Neural progenitor cell (in vitro differentiated cells): ENCODE results near the gene TSPEAR. TPM values are rescaled to one million over a fixed set of nuclear protein-coding genes. Genes with fewer than 3 reads are reported as not detected.

Source experiments
- DNase-seq: peaks from one replicate; pipeline ENCODE4 v3.0.0-alpha.2; 2016; ENCODE audit warnings: low spot score
- H2AFZ ChIP-seq: fragments of 200-600 bp; sonication (generic); replicated peaks from 2 replicates; pipeline ENCODE4 v1.6.1; 2016; ENCODE audit warnings: antibody characterized with exemption
- H3F3A ChIP-seq: fragments of 200-600 bp; sonication (generic); 2 replicates; pipeline ENCODE4 v1.6.1; 2016; ENCODE audit warnings: antibody characterized with exemption, low read depth
- H3K27ac ChIP-seq: fragments of 200-600 bp; sonication (generic); 2 replicates; pipeline ENCODE4 v1.5.1; 2016; ENCODE audit warnings: mild to moderate bottlenecking
- H3K27me3 ChIP-seq: fragments of 200-600 bp; sonication (generic); 2 replicates; pipeline ENCODE4 v1.6.1; 2016; ENCODE audit warnings: mild to moderate bottlenecking, moderate library complexity
- H3K36me3 ChIP-seq: fragments of 200-600 bp; sonication (generic); 2 replicates; pipeline ENCODE4 v1.5.1; 2016
- H3K4me1 ChIP-seq: fragments of 200-600 bp; sonication (generic); 2 replicates; pipeline ENCODE4 v1.6.1; 2016; ENCODE audit warnings: mixed run types
- H3K4me2 ChIP-seq: fragments of 200-600 bp; sonication (generic); 2 replicates; pipeline ENCODE4 v1.6.1; 2016
- H3K4me3 ChIP-seq: fragments of 200-600 bp; sonication (generic); 2 replicates; pipeline ENCODE4 v1.5.1; 2016
- H3K79me2 ChIP-seq: fragments of 200-600 bp; sonication (generic); 2 replicates; pipeline ENCODE4 v1.6.1; 2016; ENCODE audit warnings: low read depth
- H3K9ac ChIP-seq: fragments of 200-600 bp; sonication (generic); 2 replicates; pipeline ENCODE4 v1.6.1; 2016
- H3K9me3 ChIP-seq: fragments of 200-600 bp; sonication (generic); 2 replicates; pipeline ENCODE4 v1.5.1; 2016; ENCODE audit warnings: low read depth
- H4K20me1 ChIP-seq: fragments of 200-600 bp; sonication (generic); 2 replicates; pipeline ENCODE4 v1.6.1; 2016; ENCODE audit warnings: low read depth
- H3K27ac Mint-ChIP-seq: 3 replicates; pipeline ENCODE4 v1.8.0; 2021; ENCODE audit warnings: mixed read lengths
- H3K27me3 Mint-ChIP-seq: 2 replicates; pipeline ENCODE4 v1.8.0; 2022; ENCODE audit warnings: low read depth, mild to moderate bottlenecking, inconsistent platforms, moderate library complexity, mixed read lengths; ENCODE audit not compliant: insufficient read depth
- H3K36me3 Mint-ChIP-seq: 3 replicates; pipeline ENCODE4 v1.8.0; 2021; ENCODE audit warnings: mixed read lengths
- H3K4me1 Mint-ChIP-seq: 3 replicates; pipeline ENCODE4 v1.8.0; 2021; ENCODE audit warnings: mixed read lengths
- H3K4me3 Mint-ChIP-seq: 3 replicates; pipeline ENCODE4 v1.8.0; 2021; ENCODE audit warnings: mild to moderate bottlenecking, moderate library complexity, mixed read lengths
- H3K9me3 Mint-ChIP-seq: 3 replicates; pipeline ENCODE4 v1.8.0; 2020; ENCODE audit warnings: mixed read lengths
- CTCF ChIP-seq: fragments of 200-600 bp; sonication (generic); IDR thresholded peaks from 2 replicates; pipeline ENCODE4 v1.5.1; 2017; ENCODE audit warnings: antibody characterized with exemption, mild to moderate bottlenecking
- EZH2 ChIP-seq: fragments of 200-600 bp; sonication (generic); IDR thresholded peaks from 2 replicates; pipeline ENCODE4 v1.6.1; 2017; ENCODE audit warnings: antibody characterized with exemption, mild to moderate bottlenecking, moderate library complexity
- EZH2phosphoT487 ChIP-seq: fragments of 200-600 bp; sonication (generic); IDR thresholded peaks from 2 replicates; pipeline ENCODE4 v1.6.1; 2017; ENCODE audit warnings: antibody characterized with exemption
- total RNA-seq: library from RNA; depleted of rRNA; stranded (reverse); fragments of >200 nt; gene quantifications from 2 replicates; pipeline ENCODE4 v1.2.3, GENCODE V29; 2015; ENCODE audit warnings: low replicate concordance

Gene TSPEAR
- total RNA-seq, 1 donor from 2014 or later = not detected

- Histone ChIP-seq H3K4me1 (no peaks in the 10 kb centered on the region), H3K27ac (no peak overlapping the region), H3K4me3 (no peak overlapping the region), H3K27me3 (no peaks in the 10 kb centered on the region), H2AFZ (no peak overlapping the region), H3K9me3 (no peaks in the 10 kb centered on the region), H3K9ac (no peak overlapping the region), H3K4me2 (no peak overlapping the region), H3K36me3 (no peaks in the 10 kb centered on the region), H3K79me2 (no peaks in the 10 kb centered on the region), H4K20me1 (no peaks in the 10 kb centered on the region), H3F3A (no peaks in the 10 kb centered on the region)
- Mint-ChIP-seq H3K36me3 (no peaks in the 10 kb centered on the region), H3K9me3 (peaks cover 3% of the 10 kb centered on the region), H3K27ac (no peak overlapping the region), H3K27me3 (peaks cover 7% of the 10 kb centered on the region), H3K4me1 (no peaks in the 10 kb centered on the region), H3K4me3 (no peak overlapping the region)
- DNase-seq = no peak
- TF ChIP-seq EZH2 (no peak), CTCF (no peak), EZH2phosphoT487 (no peak)
Measured at GRCh38 chr21:44475266-44475845, 236.0 kb downstream of the TSPEAR start.

- H3K4me3 ChIP-seq = no peak overlapping the region
- no peak for DNase-seq
- H3K36me3 Mint-ChIP-seq = no peaks in the 10 kb centered on the region
- H3K9me3 Mint-ChIP-seq = peaks cover 2% of the 10 kb centered on the region
- H4K20me1 ChIP-seq = no peaks in the 10 kb centered on the region
- H3K27me3 ChIP-seq = no peaks in the 10 kb centered on the region
- H3K27ac Mint-ChIP-seq = no peak overlapping the region
- H3K27ac ChIP-seq = no peak overlapping the region
- H3K4me3 Mint-ChIP-seq = no peak overlapping the region
- no peaks in the 10 kb centered on the region for H3K36me3 ChIP-seq
- H2AFZ ChIP-seq = no peak overlapping the region
- H3K79me2 ChIP-seq = no peaks in the 10 kb centered on the region
- no peaks in the 10 kb centered on the region for H3F3A ChIP-seq
- no peaks in the 10 kb centered on the region for H3K9me3 ChIP-seq
- no peaks in the 10 kb centered on the region for H3K4me1 ChIP-seq
- H3K9ac ChIP-seq = no peak overlapping the region
- H3K4me1 Mint-ChIP-seq = no peaks in the 10 kb centered on the region
- H3K27me3 Mint-ChIP-seq = peaks cover 7% of the 10 kb centered on the region
- TF ChIP-seq EZH2 = no peak
- no peak for TF ChIP-seq CTCF
- TF ChIP-seq EZH2phosphoT487 = no peak
- no peak overlapping the region for H3K4me2 ChIP-seq
Measured at GRCh38 chr21:44473915-44474555, 237.3 kb downstream of the TSPEAR start.

- H3K4me2 ChIP-seq = no peak overlapping the region
- no peaks in the 10 kb centered on the region for H4K20me1 ChIP-seq
- H3K79me2 ChIP-seq = no peaks in the 10 kb centered on the region
- H3K9ac ChIP-seq = no peak overlapping the region
- no peak overlapping the region for H3K4me3 ChIP-seq
- H3K9me3 ChIP-seq = no peaks in the 10 kb centered on the region
- H3K36me3 ChIP-seq = no peaks in the 10 kb centered on the region
- no peak overlapping the region for H2AFZ ChIP-seq
- no peak overlapping the region for H3K4me3 Mint-ChIP-seq
- H3K27ac Mint-ChIP-seq = no peak overlapping the region
- TF ChIP-seq EZH2phosphoT487 = no peak
- no peak for TF ChIP-seq CTCF
- H3K4me1 ChIP-seq = no peaks in the 10 kb centered on the region
- no peaks in the 10 kb centered on the region for H3K4me1 Mint-ChIP-seq
- no peak for DNase-seq
- H3K27me3 ChIP-seq = no peaks in the 10 kb centered on the region
- no peak overlapping the region for H3K27ac ChIP-seq
- H3K27me3 Mint-ChIP-seq = peaks cover 2% of the 10 kb centered on the region
- no peaks in the 10 kb centered on the region for H3K36me3 Mint-ChIP-seq
- H3K9me3 Mint-ChIP-seq = no peaks in the 10 kb centered on the region
- H3F3A ChIP-seq = no peaks in the 10 kb centered on the region
Measured at GRCh38 chr21:44471996-44472395, 239.4 kb downstream of the TSPEAR start.
